Effector memory CD4-positive, alpha-beta T cell (primary cell): Measurements from ENCODE around the gene MPRIP.

ENCODE experiments used
- DNase-seq, 3 donors: peaks; one replicate each; pipeline ENCODE4 v3.0.0-alpha.2; 2020
- H3K27ac ChIP-seq: 2 replicates; pipeline ENCODE4 v1.7.0; 2013; ENCODE audit warnings: mild to moderate bottlenecking, low read length, moderate library complexity; ENCODE audit not compliant: insufficient read depth, poor library complexity, severe bottlenecking
- H3K27me3 ChIP-seq: replicated peaks from 2 replicates; pipeline ENCODE4 v1.7.0; 2013; ENCODE audit warnings: mild to moderate bottlenecking, low read length; ENCODE audit not compliant: insufficient read depth, control insufficient read depth, poor library complexity, severe bottlenecking
- H3K36me3 ChIP-seq: 2 replicates; pipeline ENCODE4 v1.7.0; 2013; ENCODE audit warnings: mild to moderate bottlenecking, low read length, moderate library complexity; ENCODE audit not compliant: control insufficient read depth, insufficient read depth
- H3K4me1 ChIP-seq: 2 replicates; pipeline ENCODE4 v1.7.0; 2013; ENCODE audit warnings: low read length, mild to moderate bottlenecking; ENCODE audit not compliant: control insufficient read depth, insufficient read depth, poor library complexity, severe bottlenecking
- H3K4me3 ChIP-seq: 2 replicates; pipeline ENCODE4 v1.7.0; 2013; ENCODE audit warnings: low read length, low read depth, mild to moderate bottlenecking; ENCODE audit not compliant: insufficient read depth, poor library complexity, severe bottlenecking
- H3K9me3 ChIP-seq: 2 replicates; pipeline ENCODE4 v1.7.0; 2013; ENCODE audit warnings: mild to moderate bottlenecking, low read length, moderate library complexity; ENCODE audit not compliant: control insufficient read depth

The MPRIP gene

GRCh38 chr17:17022011-17022410, 20.2 kb upstream of the MPRIP start:
- no peak for DNase-seq

DNA sequence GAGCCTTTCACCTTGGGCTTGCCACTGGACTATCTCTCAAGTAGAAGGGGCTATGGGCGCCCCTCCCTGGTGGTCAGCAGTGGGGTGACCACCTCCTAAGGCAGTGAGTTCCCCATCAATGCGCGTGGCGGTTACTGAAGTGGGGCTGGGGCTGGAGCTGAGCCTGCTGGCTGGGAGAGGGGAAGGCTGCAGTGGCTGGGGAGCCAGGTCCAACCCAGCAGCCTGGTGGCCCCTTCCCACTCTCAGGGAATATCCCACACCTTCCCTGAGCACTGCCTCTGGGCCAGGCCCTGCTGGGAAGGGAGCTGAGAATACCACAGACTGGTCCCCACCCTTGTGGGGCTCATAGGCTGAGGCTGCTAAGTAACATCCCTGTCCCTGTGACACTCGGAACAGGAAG, 19.8 kb upstream of the MPRIP start:
- Histone ChIP-seq H3K36me3 (no peaks in the 10 kb centered on the region), H3K9me3 (no peaks in the 10 kb centered on the region), H3K4me3 (no peak overlapping the region), H3K27me3 (no peaks in the 10 kb centered on the region), H3K4me1 (peaks cover 7% of the 10 kb centered on the region), H3K27ac (no peak overlapping the region)
- DNase-seq = no peak

More at GRCh38 chr17:17022011-17022410, 20.2 kb upstream of the MPRIP start:
- Histone ChIP-seq H3K36me3 (no peaks in the 10 kb centered on the region), H3K4me3 (no peak overlapping the region), H3K9me3 (no peaks in the 10 kb centered on the region), H3K4me1 (peaks cover 8% of the 10 kb centered on the region), H3K27ac (no peak overlapping the region), H3K27me3 (no peaks in the 10 kb centered on the region)

DNA sequence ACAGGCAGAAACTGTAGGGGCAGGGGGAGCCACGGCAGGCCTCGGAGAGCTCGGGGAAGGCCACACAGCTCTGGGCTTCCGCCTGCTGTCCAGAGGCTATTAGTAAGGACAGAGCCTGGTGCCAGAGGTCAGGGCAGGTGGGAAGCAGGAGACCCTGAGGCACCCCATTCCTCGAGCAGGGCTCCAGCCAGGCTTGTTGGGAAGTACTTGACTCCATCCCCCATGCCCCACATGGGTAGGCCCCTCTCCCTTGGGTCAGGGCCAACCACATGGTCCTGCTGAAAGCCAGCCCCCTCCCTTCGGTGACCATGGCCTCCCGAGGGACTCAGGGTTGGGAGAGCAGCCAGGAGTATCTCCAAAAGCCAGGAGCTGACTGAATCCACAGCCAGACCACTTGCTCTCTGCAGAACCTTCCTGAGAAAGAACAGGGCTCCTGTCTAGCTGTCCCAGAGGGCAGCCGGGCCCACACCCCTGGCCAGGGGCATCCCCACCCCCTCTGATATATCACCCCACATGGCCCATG, 17.4 kb upstream of the MPRIP start:
- Histone ChIP-seq H3K4me3 (no peak overlapping the region), H3K27ac (no peak overlapping the region), H3K36me3 (no peaks in the 10 kb centered on the region), H3K9me3 (no peaks in the 10 kb centered on the region), H3K27me3 (no peaks in the 10 kb centered on the region), H3K4me1 (no peaks in the 10 kb centered on the region)
- no peak for DNase-seq

DNA sequence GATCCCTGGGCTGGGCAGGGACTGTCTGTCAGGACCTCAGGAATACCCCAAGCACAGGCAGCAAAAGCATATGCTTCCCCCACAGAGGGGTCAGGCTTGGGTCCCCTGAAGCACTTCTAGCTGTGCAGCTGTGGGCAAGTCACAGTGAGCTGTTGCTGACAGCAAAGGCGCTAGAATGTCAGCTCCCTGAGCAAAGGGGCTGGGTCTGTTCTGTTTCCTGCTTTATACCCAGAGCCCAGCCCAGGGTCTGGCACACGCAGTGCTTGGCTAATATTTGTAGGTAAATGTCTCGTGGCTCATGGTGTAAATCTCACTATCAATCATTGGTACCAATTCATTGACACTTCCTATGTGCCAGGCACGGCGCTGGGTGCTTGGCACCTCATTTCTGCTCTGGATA, 16.6 kb upstream of the MPRIP start:
- Histone ChIP-seq H3K36me3 (no peaks in the 10 kb centered on the region), H3K27me3 (no peaks in the 10 kb centered on the region), H3K27ac (no peak overlapping the region), H3K9me3 (no peaks in the 10 kb centered on the region), H3K4me1 (no peaks in the 10 kb centered on the region), H3K4me3 (no peak overlapping the region)
- DNase-seq = no peak

- no peak for DNase-seq
- no peaks in the 10 kb centered on the region for H3K4me1 ChIP-seq
- H3K27ac ChIP-seq = no peak overlapping the region
Measured at GRCh38 chr17:17026163-17026562, 16.1 kb upstream of the MPRIP start.

DNA sequence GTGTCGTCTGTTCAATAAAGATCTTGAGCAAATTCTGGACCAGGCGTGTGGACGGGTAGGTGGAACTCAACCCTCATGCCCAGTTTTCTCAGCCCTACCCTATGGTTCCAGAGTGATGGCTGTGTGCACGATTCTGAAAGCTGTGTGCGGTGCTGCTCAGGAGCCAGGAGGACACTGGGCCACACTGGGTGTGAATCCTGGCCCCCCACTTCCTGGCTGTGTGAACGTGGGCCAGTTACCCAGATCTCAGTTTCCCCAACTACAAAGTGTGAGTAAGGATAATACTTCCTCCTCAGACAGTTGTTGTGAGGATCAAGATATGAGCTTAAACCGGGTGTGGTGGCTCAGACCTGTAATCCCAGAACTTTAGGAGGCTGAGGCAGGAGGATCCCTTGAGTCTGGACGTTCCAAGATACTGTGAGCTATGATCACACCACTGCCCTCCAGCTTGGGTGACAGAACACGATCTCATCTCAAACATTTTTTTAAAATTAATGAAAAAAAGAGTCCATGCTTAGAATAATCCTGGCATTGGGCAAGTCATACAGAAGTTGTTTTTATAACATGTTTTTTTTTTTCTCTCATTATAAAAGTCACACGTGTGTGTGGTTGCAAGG, 14.7 kb upstream of the MPRIP start:
- DNase-seq = no peak
- Histone ChIP-seq H3K27me3 (no peaks in the 10 kb centered on the region), H3K27ac (no peak overlapping the region), H3K4me1 (no peaks in the 10 kb centered on the region), H3K36me3 (no peaks in the 10 kb centered on the region), H3K4me3 (no peak overlapping the region), H3K9me3 (no peaks in the 10 kb centered on the region)

More at GRCh38 chr17:17026163-17026562, 16.1 kb upstream of the MPRIP start:
- no peaks in the 10 kb centered on the region for H3K27me3 ChIP-seq
- H3K36me3 ChIP-seq = no peaks in the 10 kb centered on the region
- H3K9me3 ChIP-seq = no peaks in the 10 kb centered on the region
- H3K4me3 ChIP-seq = no peak overlapping the region

- Histone ChIP-seq H3K27me3 (no peaks in the 10 kb centered on the region), H3K4me3 (no peak overlapping the region), H3K4me1 (no peaks in the 10 kb centered on the region), H3K9me3 (no peaks in the 10 kb centered on the region), H3K27ac (no peak overlapping the region), H3K36me3 (no peaks in the 10 kb centered on the region)
- DNase-seq = no peak
Measured at GRCh38 chr17:17028059-17028877, 14.0 kb upstream of the MPRIP start.

- H3K27me3 ChIP-seq = no peaks in the 10 kb centered on the region
- no peak overlapping the region for H3K4me3 ChIP-seq
- H3K9me3 ChIP-seq = no peaks in the 10 kb centered on the region
- H3K36me3 ChIP-seq = no peaks in the 10 kb centered on the region
- no peak for DNase-seq
- H3K4me1 ChIP-seq = no peaks in the 10 kb centered on the region
- no peak overlapping the region for H3K27ac ChIP-seq
Measured at GRCh38 chr17:17028878-17029535, 13.2 kb upstream of the MPRIP start.

DNA sequence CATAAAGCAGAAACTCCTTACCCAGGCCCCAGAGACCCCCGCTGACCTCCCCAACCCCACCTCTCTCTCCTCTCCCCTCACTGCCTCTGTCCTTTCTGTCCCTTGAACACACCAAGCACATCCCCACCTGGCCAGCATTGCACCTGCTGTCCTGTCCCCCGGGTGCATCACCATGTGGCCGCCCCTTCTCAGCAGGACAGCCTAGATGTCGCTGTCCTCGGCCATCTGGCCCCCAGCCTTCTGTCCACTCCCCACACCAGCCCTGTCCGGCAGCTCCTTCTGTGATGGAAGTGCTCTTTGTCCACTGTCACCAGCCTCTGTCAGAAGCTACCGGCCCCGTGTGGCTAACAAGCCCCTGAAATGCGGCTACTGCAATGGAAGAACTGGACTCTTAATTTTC, 12.3 kb upstream of the MPRIP start:
- Histone ChIP-seq H3K27me3 (no peaks in the 10 kb centered on the region), H3K9me3 (no peaks in the 10 kb centered on the region), H3K4me3 (no peak overlapping the region), H3K4me1 (no peaks in the 10 kb centered on the region), H3K36me3 (no peaks in the 10 kb centered on the region), H3K27ac (no peak overlapping the region)
- no peak for DNase-seq
